ENCODE measurements around the gene DYNLT1. TPM values are rescaled to one million over a fixed set of nuclear protein-coding genes. Genes with fewer than 3 reads are reported as not detected.

The DYNLT1 gene
- total and polyA plus RNA-seq, 12 donors = 106 to 211 (median 122) TPM

DNA sequence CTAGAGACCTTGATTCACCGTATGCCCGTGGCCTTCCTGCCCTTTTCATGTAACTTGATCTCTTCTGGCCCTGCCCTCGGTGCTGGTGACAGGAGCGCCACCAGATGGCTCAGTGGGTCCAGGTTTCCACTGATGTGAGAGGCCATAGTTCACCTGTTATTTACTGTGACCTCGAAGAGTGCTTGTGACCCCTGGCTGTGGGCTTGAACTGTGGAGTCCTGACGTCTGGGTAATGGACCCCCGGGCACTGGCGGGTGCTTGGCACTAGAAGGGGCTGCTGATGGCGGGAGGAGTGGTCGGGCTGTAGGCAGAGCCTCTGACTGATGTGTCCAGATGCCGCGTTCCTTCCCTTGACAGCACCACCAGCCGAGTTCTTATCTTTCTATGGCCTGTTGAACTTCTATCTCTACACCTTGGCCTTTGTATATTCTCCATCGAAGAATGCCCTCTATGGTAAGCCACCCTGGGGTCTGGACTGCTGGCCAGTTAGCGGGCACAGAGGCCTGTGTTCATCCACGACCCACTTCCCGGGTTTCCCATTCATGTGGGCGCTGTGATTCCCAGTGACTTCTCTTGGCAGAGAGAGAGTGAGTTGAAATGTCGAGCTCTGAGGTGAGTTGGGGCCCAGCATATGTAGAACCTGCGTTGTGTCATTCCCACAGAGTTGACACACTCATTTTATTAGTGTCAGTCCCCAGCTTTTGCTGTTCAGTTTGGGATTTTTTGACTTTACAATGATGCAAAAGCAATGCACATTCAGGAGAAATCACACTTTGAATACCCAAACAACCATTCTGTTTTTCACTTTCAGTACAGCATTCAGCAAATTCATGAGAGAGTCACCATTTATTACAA lies 14.9 kb downstream of the DYNLT1 start:
- peak overlapping the region in 1 of 10 donors; percentile 84 for H3K27ac ChIP-seq

DNA sequence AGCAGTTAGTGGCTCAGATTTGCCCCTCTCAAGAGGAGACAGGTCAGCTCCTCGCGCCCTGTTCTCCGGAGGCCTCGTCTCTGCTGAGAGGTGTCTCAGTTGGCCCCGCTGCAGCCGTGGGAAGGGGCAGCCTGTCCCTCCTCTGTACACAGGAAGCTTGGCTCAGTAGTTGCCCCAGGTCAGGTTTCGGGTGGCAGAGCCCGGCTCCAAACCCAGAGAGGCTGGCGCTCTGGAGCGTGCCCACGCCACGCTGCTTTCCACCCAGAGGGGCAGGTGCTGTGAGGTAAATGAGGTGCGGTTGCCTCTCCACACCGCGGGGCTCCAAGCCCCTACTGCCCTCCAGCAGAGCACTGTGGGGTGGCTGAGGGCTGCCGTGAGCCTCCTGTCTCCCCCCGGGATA lies 16.0 kb downstream of the DYNLT1 start:
- no peak overlapping the region for H3K4me3 ChIP-seq
- intact Hi-C loops (cut with DNase I) = loop anchor here in 3 of 10 donors (10.0 kb wide), 2 partner anchors 56 to 66 kb away; no protein-coding TSS in a partner anchor
- TF ChIP-seq, protein P1, sequence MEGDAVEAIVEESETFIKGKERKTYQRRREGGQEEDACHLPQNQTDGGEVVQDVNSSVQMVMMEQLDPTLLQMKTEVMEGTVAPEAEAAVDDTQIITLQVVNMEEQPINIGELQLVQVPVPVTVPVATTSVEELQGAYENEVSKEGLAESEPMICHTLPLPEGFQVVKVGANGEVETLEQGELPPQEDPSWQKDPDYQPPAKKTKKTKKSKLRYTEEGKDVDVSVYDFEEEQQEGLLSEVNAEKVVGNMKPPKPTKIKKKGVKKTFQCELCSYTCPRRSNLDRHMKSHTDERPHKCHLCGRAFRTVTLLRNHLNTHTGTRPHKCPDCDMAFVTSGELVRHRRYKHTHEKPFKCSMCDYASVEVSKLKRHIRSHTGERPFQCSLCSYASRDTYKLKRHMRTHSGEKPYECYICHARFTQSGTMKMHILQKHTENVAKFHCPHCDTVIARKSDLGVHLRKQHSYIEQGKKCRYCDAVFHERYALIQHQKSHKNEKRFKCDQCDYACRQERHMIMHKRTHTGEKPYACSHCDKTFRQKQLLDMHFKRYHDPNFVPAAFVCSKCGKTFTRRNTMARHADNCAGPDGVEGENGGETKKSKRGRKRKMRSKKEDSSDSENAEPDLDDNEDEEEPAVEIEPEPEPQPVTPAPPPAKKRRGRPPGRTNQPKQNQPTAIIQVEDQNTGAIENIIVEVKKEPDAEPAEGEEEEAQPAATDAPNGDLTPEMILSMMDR (IDR thresholded peaks at IDR 0.05) = no peak
- no peaks in the 10 kb centered on the region for H3K9me3 ChIP-seq
- 92% methylated on average over 17 of the region's 17 CpGs for WGBS, 2 donors
- DNase-seq (no peak), ATAC-seq (no peak)
- H3K4me1 ChIP-seq = peaks cover 8 to 35% (median 22%) of the 10 kb centered on the region in 9 donors
- H3K27me3 ChIP-seq = no peaks in the 10 kb centered on the region
- no peak overlapping the region for H3K27ac ChIP-seq
- H3K36me3 ChIP-seq = peaks cover 0 to 91% (median 6%) of the 10 kb centered on the region in 9 donors

More for the DNA sequence above, 14.9 kb downstream of the DYNLT1 start:
- 82 to 83% methylated on average over 20 of the region's 20 CpGs for WGBS, 2 donors
- DNase-seq = no peak
- intact Hi-C loops (cut with DNase I) = loop anchor here in 7 of 10 donors (5.0 to 10.0 kb wide), 3 partner anchors 55 to 65 kb away; no protein-coding TSS in a partner anchor
- Histone ChIP-seq H3K36me3 (peaks cover 0 to 93% (median 12%) of the 10 kb centered on the region in 9 donors), H3K9me3 (no peaks in the 10 kb centered on the region), H3K4me3 (no peak overlapping the region), H3K4me1 (peaks cover 8 to 35% (median 22%) of the 10 kb centered on the region in 9 donors), H3K27me3 (no peaks in the 10 kb centered on the region)
- TF ChIP-seq, protein P1 (IDR thresholded peaks at IDR 0.05) = peak in 6 of 9 donors; percentile 28 to 60 (median 48)
- ATAC-seq = peak in 6 of 8 donors; percentile 26 to 43 (median 36)

DNA sequence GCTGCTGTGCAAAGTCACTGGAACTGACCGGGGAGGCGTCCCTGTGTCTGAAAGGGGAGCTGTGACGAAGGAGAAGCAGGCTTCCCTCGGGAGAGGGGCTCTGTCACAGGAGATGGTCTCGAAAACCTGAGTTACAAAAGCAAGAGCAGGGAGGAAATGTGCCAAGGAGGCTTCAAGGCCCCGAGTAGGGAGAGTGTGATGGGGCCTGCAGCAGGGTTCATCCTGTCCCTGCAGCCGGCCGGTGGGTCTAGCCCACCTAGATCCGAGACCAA lies 16.7 kb downstream of the DYNLT1 start:
- WGBS, 2 donors = 83 to 87% methylated on average over 9 of the region's 9 CpGs
- peaks cover 0 to 85% (median 6%) of the 10 kb centered on the region in 9 donors for H3K36me3 ChIP-seq
- intact Hi-C loops (cut with DNase I) = loop anchor here in 3 of 10 donors (10.0 kb wide), 2 partner anchors 57 to 67 kb away; no protein-coding TSS in a partner anchor

More for the DNA sequence above, 16.7 kb downstream of the DYNLT1 start:
- H3K9me3 ChIP-seq = no peaks in the 10 kb centered on the region
- no peak overlapping the region for H3K27ac ChIP-seq
- no peaks in the 10 kb centered on the region for H3K27me3 ChIP-seq
- H3K4me1 ChIP-seq = peaks cover 8 to 35% (median 22%) of the 10 kb centered on the region in 9 donors
- no peak for DNase-seq
- H3K4me3 ChIP-seq = no peak overlapping the region
- no peak for ATAC-seq
- TF ChIP-seq, protein P1 (IDR thresholded peaks at IDR 0.05) = no peak

Data from heart right ventricle (tissue), 16 donors.